AG10803 (cell line): ENCODE measurements around the gene GNAT2.

ENCODE experiments used
- DNase-seq: peaks from one replicate; pipeline ENCODE4 v3.0.0; 2010; ENCODE audit warnings: low read depth
- H3K4me3 ChIP-seq: 2 replicates; pipeline ENCODE4 v1.5.1; 2011; ENCODE audit warnings: mild to moderate bottlenecking, low read length, control low read depth
- CTCF ChIP-seq: conservative IDR thresholded peaks from 2 replicates; pipeline ENCODE4 v1.5.1; 2011; ENCODE audit warnings: mild to moderate bottlenecking, low read length, control low read depth, inconsistent platforms

GNAT2 gene

GRCh38 chr1:109625601-109626560, 6.5 kb upstream of the GNAT2 start:
- no peak overlapping the region for H3K4me3 ChIP-seq
- no peak for TF ChIP-seq CTCF
- no peak for DNase-seq

DNA sequence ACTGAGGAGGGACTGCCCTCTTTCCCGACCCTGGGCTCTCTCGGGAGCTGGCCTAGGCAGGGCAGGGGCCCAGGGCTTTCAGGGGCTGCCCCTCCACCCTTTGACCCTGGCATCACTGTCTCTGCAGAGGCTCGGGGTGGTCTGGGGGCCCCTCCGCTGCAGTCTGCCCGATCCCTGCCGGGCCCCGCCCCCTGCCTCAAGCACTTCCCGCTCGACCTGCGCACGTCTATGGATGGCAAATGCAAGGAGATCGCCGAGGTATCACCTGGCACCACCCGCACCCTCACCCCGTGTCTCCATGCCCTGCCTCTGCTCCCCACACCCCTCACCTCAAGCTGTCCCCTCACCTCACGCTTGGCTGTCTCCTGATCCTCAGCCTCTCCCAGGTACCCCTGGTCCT, 5.8 kb upstream of the GNAT2 start:
- no peak overlapping the region for H3K4me3 ChIP-seq
- no peak for TF ChIP-seq CTCF
- no peak for DNase-seq

DNA sequence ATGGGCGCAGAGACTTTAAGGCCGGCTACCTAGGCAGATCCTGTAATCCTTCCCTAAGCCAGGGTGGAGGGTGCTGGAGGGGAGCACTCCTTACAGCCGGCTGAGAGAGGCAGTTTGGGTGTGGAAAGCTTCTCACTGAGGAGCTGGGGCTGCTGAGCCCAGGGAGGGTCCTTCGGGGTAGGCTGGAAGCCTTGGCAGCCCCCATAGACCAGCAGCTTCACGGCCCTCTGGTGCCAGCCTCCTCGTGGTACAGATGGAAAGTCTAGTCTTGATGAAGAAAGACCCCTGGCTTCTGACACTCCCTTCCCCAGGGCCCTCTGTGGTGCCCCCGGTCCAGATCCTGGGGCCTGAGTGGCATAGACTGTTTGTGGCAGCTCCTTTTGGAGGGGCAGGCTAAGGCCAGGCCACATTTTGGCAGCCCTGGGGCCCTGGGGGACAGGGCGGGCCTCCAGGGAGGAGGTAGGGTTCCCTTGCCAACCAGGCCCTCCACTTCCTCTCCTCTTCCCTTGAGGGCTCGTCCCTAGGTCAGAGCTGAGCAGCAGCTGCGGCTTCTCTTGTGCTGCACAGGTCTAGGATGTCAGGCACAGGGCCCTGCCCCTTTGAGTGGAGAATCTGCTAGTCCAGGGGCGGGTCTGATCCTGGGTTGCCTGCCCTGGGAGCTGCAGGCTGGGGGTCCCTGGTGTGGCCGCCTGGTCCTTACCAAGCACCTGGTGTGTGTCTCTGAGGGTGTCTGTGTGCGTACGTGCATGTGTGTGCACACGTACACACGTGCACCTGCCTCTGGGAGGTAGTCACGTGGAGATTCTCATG, 5.0 kb upstream of the GNAT2 start:
- no peak for DNase-seq
- no peak overlapping the region; the same call in none of the 2 replicates for H3K4me3 ChIP-seq
- no peak for TF ChIP-seq CTCF

DNA sequence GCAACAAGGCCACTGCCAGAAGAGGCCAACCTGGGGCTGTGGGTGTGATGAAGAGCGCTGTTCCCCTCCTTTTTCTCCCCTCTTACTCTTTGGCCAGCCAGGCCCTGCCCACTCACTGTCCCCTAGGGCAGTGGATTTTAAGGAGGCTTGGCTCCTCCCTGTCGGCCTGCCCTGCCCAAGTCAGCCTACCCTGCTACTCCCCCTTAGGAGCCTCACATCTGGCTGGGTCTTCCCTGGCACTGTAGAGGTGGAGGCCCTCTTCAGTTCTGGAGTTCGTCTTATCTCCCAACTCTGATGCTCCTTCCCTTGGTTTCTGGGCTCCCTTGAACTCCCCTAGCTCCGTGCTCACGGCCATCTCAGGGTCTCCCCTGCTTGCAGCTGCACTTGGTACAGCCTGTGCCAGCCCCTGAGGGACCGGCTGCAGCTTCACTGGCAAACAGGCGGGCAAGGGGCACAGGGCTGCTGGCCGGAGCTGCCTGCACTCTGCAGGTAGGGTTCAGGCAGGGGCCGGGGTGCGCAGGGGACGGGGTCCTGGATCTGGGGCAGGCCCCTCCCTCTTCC, 4.3 kb upstream of the GNAT2 start:
- no peak for DNase-seq
- peak overlapping the region; percentile 30 for H3K4me3 ChIP-seq
- TF ChIP-seq CTCF, result no peak

GRCh38 chr1:109622895-109623294, 3.5 kb upstream of the GNAT2 start:
- no peak for DNase-seq
- no peak overlapping the region; the same call in 1 of the 2 replicates for H3K4me3 ChIP-seq
- TF ChIP-seq CTCF, result no peak

DNA sequence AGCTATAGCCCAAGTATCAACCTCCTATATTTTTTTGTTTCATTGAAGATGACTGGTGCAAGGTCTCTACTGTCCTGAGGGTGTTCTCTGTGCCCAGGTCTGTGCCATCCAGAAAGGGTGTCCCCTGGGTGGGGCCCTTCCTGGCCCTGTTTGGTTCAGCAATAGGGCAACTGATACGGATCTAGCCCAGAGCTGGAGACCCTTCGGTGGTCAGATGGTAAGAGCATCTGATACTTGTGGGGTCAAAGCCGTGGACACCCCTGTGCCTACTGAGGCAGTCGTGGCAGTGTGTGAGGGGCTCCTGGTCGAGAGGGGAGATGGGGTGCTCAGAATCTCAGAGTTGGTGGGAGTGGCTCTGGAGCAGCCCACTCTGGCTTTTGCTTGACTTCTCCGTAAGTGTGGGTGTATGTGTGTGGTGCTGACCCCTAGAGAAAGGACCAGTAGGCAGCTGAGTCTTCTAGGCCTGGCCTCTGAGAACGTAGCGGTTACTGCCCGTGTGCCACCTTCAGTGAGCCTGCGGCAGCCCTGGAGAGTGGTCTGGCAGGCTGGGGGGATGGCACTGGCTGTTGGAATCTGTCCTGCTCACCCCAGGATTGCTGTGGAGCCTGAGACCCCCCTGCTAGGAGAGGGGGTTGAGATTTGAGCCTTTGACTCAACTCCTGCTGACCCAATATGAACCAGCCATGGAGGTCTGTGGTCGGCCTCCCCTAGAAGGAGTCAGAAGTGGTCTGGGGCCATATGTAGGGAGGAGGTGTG, 2.9 kb upstream of the GNAT2 start:
- H3K4me3 ChIP-seq, result peak overlapping the region; percentile 99
- no peak for TF ChIP-seq CTCF
- no peak for DNase-seq
